HL-60 (cell line): ENCODE results near the gene SCLT1.

Experiments
- GABPA ChIP-seq: IDR thresholded peaks from 2 replicates; pipeline ENCODE4 v1.6.1; 2012; ENCODE audit warnings: low read depth
- POLR2AphosphoS5 ChIP-seq: IDR thresholded peaks from 2 replicates; pipeline ENCODE4 v1.6.1; 2012; ENCODE audit warnings: low read depth
- TF ChIP-seq, protein P1 (sequence below): IDR thresholded peaks from one replicate; pipeline ENCODE4 v1.5.1; 2011; ENCODE audit warnings: low read length, control low read depth, inconsistent platforms; ENCODE audit not compliant: insufficient read depth
- TF ChIP-seq, protein P2 (sequence below): IDR thresholded peaks from 2 replicates; pipeline ENCODE4 v1.6.1; 2012; ENCODE audit warnings: low read depth; ENCODE audit not compliant: insufficient replicate concordance

DNA sequence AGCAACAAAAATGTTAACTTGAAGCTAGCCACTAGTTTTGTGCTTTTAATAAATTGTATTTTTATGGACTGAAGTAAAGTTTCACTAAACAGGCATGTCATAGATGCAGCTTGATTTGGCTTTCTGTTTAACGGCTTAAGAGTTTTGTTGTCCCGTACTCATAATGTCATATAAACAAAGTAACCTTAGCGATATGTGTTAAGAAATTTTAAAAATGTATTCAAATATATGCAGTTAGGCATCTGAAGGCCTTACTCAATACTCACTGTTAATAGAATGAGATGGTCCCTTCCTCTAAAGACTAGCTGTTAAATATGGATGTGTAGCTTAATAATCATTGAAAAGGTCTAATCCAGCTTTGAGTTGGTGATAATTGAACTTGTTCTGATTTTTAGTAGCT is 1.0 kb upstream of the SCLT1 start:
- TF ChIP-seq, protein P1, sequence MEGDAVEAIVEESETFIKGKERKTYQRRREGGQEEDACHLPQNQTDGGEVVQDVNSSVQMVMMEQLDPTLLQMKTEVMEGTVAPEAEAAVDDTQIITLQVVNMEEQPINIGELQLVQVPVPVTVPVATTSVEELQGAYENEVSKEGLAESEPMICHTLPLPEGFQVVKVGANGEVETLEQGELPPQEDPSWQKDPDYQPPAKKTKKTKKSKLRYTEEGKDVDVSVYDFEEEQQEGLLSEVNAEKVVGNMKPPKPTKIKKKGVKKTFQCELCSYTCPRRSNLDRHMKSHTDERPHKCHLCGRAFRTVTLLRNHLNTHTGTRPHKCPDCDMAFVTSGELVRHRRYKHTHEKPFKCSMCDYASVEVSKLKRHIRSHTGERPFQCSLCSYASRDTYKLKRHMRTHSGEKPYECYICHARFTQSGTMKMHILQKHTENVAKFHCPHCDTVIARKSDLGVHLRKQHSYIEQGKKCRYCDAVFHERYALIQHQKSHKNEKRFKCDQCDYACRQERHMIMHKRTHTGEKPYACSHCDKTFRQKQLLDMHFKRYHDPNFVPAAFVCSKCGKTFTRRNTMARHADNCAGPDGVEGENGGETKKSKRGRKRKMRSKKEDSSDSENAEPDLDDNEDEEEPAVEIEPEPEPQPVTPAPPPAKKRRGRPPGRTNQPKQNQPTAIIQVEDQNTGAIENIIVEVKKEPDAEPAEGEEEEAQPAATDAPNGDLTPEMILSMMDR: no peak
- no peak for TF ChIP-seq POLR2AphosphoS5
- no peak for TF ChIP-seq GABPA
- TF ChIP-seq, protein P2, sequence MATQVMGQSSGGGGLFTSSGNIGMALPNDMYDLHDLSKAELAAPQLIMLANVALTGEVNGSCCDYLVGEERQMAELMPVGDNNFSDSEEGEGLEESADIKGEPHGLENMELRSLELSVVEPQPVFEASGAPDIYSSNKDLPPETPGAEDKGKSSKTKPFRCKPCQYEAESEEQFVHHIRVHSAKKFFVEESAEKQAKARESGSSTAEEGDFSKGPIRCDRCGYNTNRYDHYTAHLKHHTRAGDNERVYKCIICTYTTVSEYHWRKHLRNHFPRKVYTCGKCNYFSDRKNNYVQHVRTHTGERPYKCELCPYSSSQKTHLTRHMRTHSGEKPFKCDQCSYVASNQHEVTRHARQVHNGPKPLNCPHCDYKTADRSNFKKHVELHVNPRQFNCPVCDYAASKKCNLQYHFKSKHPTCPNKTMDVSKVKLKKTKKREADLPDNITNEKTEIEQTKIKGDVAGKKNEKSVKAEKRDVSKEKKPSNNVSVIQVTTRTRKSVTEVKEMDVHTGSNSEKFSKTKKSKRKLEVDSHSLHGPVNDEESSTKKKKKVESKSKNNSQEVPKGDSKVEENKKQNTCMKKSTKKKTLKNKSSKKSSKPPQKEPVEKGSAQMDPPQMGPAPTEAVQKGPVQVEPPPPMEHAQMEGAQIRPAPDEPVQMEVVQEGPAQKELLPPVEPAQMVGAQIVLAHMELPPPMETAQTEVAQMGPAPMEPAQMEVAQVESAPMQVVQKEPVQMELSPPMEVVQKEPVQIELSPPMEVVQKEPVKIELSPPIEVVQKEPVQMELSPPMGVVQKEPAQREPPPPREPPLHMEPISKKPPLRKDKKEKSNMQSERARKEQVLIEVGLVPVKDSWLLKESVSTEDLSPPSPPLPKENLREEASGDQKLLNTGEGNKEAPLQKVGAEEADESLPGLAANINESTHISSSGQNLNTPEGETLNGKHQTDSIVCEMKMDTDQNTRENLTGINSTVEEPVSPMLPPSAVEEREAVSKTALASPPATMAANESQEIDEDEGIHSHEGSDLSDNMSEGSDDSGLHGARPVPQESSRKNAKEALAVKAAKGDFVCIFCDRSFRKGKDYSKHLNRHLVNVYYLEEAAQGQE: no peak
